Endothelial cell of umbilical vein (primary cell): ENCODE results near the gene FARP1. TPM values are rescaled to one million over a fixed set of nuclear protein-coding genes. Genes with fewer than 3 reads are reported as not detected.

Experiments
- BruUV-seq: library from RNA; stranded (reverse); fragments of 400-500 nt; replicated peaks from 2 replicates; lab custom pipeline; 2021; lab: Mats Ljungman, UMichigan
- CTCF ChIA-PET: fragments of 300-600, 350-600 bp; sonication (Branson Sonifier 250); formaldehyde crosslinking; loops from one replicate; lab custom pipeline; 2021; ENCODE audit warnings: antibody characterized with exemption, inconsistent platforms; lab: Charles Lee
- POLR2A ChIA-PET: fragments of 300-600, 350-600 bp; sonication (Branson Sonifier 250); formaldehyde crosslinking; loops from one replicate; lab custom pipeline; 2021; ENCODE audit warnings: antibody characterized with exemption, inconsistent platforms; lab: Charles Lee
- DNase-seq: peaks from one replicate; pipeline ENCODE4 v3.0.0-alpha.2; 2011; ENCODE audit warnings: low read depth, low spot score
- FAIRE-seq: peaks from 2 replicates; lab custom pipeline; 2011; peaks lifted over from hg19 to GRCh38; lab: Jason Lieb, UNC
- H2AFZ ChIP-seq: 2 replicates; pipeline ENCODE4 v1.6.0; 2012; ENCODE audit warnings: low read depth, low read length, control low read depth, inconsistent platforms
- H3K27ac ChIP-seq: 2 replicates; pipeline ENCODE4 v1.5.1; 2011; ENCODE audit warnings: low read depth, mild to moderate bottlenecking, control low read depth, low read length, moderate library complexity; ENCODE audit not compliant: insufficient read depth
- H3K27me3 ChIP-seq, 2 experiments: 2 replicates each; pipeline versions ENCODE4 v1.6.0 to v1.6.1; 2011; ENCODE audit warnings: low read length in 2 of 2, mixed read lengths in 1 of 2; ENCODE audit not compliant: control insufficient read depth in 2 of 2, insufficient read depth in 2 of 2
- H3K36me3 ChIP-seq, 2 experiments: 2 replicates in 1 of 2; 3 replicates in 1 of 2; pipeline ENCODE4 v1.5.1; 2011; ENCODE audit warnings: low read length in 2 of 2, mild to moderate bottlenecking in 1 of 2, moderate library complexity in 1 of 2; ENCODE audit not compliant: control insufficient read depth in 2 of 2, insufficient read depth in 2 of 2; ENCODE audit errors: extremely low read depth in 1 of 2
- H3K4me1 ChIP-seq: 3 replicates; pipeline ENCODE4 v1.5.1; 2011; ENCODE audit warnings: mild to moderate bottlenecking, low read length; ENCODE audit not compliant: control insufficient read depth, insufficient read depth; ENCODE audit errors: extremely low read depth
- H3K4me2 ChIP-seq: 2 replicates; pipeline ENCODE4 v1.6.1; 2011; ENCODE audit warnings: low read length, control low read depth, mixed read lengths; ENCODE audit not compliant: insufficient read depth
- H3K4me3 ChIP-seq, 3 experiments: fragments of 200-600 bp in 1 of 3; sonication (generic), shearing (Covaris generic) in 1 of 3; replicated peaks in 1 of 3; 2 replicates each; pipeline ENCODE4 v1.5.1; 2011 to 2016; ENCODE audit warnings: control low read depth in 3 of 3, low read length in 3 of 3, mild to moderate bottlenecking in 2 of 3, inconsistent platforms in 1 of 3, low read depth in 1 of 3, moderate library complexity in 1 of 3; ENCODE audit not compliant: insufficient read depth in 1 of 3
- H3K79me2 ChIP-seq: 2 replicates; pipeline ENCODE4 v1.6.0; 2012; ENCODE audit warnings: low read length, inconsistent platforms; ENCODE audit not compliant: control insufficient read depth, insufficient read depth
- H3K9ac ChIP-seq: replicated peaks from 2 replicates; pipeline ENCODE3; 2011; ENCODE audit warnings: low read length, control low read depth; ENCODE audit not compliant: insufficient read depth; ENCODE audit errors: extremely low read depth
- H3K9me1 ChIP-seq: replicated peaks from 3 replicates; pipeline ENCODE4 v1.6.0; 2011; ENCODE audit warnings: mild to moderate bottlenecking, low read length; ENCODE audit not compliant: control insufficient read depth, insufficient read depth; ENCODE audit errors: extremely low read depth
- H3K9me3 ChIP-seq: replicated peaks from 2 replicates; pipeline ENCODE4 v1.5.1; 2012; ENCODE audit warnings: low read length, inconsistent platforms; ENCODE audit not compliant: control insufficient read depth, insufficient read depth
- H4K20me1 ChIP-seq: replicated peaks from 2 replicates; pipeline ENCODE3; 2011; ENCODE audit warnings: mild to moderate bottlenecking, low read length; ENCODE audit not compliant: control insufficient read depth, insufficient read depth; ENCODE audit errors: extremely low read depth
- EZH2 ChIP-seq: IDR thresholded peaks from 2 replicates; pipeline ENCODE4 v1.6.1; 2012; ENCODE audit warnings: borderline replicate concordance, low read depth, mild to moderate bottlenecking, moderate library complexity, low read length, inconsistent platforms; ENCODE audit not compliant: severe bottlenecking
- FOS ChIP-seq: IDR thresholded peaks from 2 replicates; pipeline ENCODE4 v1.6.1; 2011; ENCODE audit warnings: mild to moderate bottlenecking, low read length, moderate library complexity, borderline replicate concordance; ENCODE audit not compliant: insufficient read depth
- GATA2 ChIP-seq: IDR thresholded peaks from 2 replicates; pipeline ENCODE4 v1.7.0; 2011; ENCODE audit warnings: low read depth, mild to moderate bottlenecking, moderate library complexity, mixed read lengths, low read length; ENCODE audit not compliant: insufficient read length, insufficient read depth
- JUN ChIP-seq: IDR thresholded peaks from 2 replicates; pipeline ENCODE4 v1.6.1; 2011; ENCODE audit warnings: borderline replicate concordance, low read depth; ENCODE audit not compliant: insufficient read length, insufficient read depth
- MYC ChIP-seq: IDR thresholded peaks from one replicate; pipeline ENCODE4 v1.6.1; 2011; ENCODE audit warnings: mild to moderate bottlenecking, low read depth, low read length
- POLR2A ChIP-seq: IDR thresholded peaks from 2 replicates; pipeline ENCODE4 v1.6.1; 2012; ENCODE audit warnings: low read depth, mild to moderate bottlenecking, control low read depth, low read length
- POLR2AphosphoS5 ChIP-seq: IDR thresholded peaks from 2 replicates; pipeline ENCODE4 v1.6.1; 2012; ENCODE audit warnings: low read depth, mild to moderate bottlenecking, control low read depth, low read length, moderate library complexity; ENCODE audit not compliant: insufficient read depth
- dilution Hi-C: fragments of 300-500 bp; cut with MboI; formaldehyde crosslinking; loops from one replicate; pipeline ENCODE4 v1.15.0; 2019; ENCODE audit warnings: low sequenced_read_pairs; ENCODE audit not compliant: extremely low pct_ligation_motif_present
- intact Hi-C: fragments of 100-400 bp; cut with micrococcal nuclease; formaldehyde crosslinking; loops from one replicate; pipeline ENCODE4 v1.10.0; 2022
- polyA plus RNA-seq, 4 experiments: library from polyadenylated mRNA; depleted of rRNA in 3 of 4; stranded (reverse) in 3 of 4; unstranded in 1 of 4; fragments of >200 nt; gene quantifications; 2 replicates each; pipeline versions ENCODE4 v1.2.1 to v1.2.3, GENCODE V29; 2011 to 2012; ENCODE audit warnings: missing spikeins in 1 of 4
- total RNA-seq: library from RNA; stranded (reverse); gene quantifications from 2 replicates; pipeline ENCODE4 v1.2.3, GENCODE V29; 2021
- TF ChIP-seq, protein P1 (sequence below), 2 donors: IDR thresholded peaks; 1 replicate in 1 of 2; 2 replicates in 1 of 2; pipeline ENCODE4 v1.5.1; 2011; ENCODE audit warnings: low read length in 2 of 2, mild to moderate bottlenecking in 2 of 2, moderate library complexity in 2 of 2, control low read depth in 1 of 2, inconsistent platforms in 1 of 2, low read depth in 1 of 2; ENCODE audit not compliant: insufficient read depth in 1 of 2; ENCODE audit errors: extremely low read depth in 1 of 2
- TF ChIP-seq, protein P2 (sequence below): IDR thresholded peaks from 2 replicates; pipeline ENCODE4 v1.6.1; 2011; ENCODE audit not compliant: insufficient read depth, insufficient read length

The FARP1 gene
- total and polyA plus RNA-seq, 2 donors (not counting 3 experiments of a cell fraction or from before 2014, with no cell fraction given) = 19.0 to 77.7 TPM

DNA sequence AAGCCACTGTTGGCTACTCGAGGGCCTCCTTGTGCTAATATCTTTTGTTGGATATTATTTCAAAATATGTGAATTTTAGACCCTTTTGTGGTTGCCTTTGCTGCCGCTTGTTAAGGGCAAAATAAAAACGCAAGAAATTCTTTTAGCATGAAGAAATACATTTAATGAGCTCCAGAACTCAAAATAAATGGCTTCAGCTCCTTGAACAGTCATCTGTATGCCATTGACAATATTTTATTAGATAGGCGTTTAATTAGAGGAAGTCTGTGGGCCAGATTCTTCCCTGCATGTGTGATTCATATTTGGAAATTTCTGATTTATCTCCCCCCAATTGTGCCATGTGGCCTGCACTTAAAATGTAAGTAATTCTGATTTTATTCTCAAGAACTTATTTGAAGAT lies 256.9 kb downstream of the FARP1 start:
- TF ChIP-seq POLR2AphosphoS5 (no peak), JUN (no peak), GATA2 (no peak), EZH2 (no peak), POLR2A (no peak), FOS (no peak), MYC (no peak)
- TF ChIP-seq, protein P1, sequence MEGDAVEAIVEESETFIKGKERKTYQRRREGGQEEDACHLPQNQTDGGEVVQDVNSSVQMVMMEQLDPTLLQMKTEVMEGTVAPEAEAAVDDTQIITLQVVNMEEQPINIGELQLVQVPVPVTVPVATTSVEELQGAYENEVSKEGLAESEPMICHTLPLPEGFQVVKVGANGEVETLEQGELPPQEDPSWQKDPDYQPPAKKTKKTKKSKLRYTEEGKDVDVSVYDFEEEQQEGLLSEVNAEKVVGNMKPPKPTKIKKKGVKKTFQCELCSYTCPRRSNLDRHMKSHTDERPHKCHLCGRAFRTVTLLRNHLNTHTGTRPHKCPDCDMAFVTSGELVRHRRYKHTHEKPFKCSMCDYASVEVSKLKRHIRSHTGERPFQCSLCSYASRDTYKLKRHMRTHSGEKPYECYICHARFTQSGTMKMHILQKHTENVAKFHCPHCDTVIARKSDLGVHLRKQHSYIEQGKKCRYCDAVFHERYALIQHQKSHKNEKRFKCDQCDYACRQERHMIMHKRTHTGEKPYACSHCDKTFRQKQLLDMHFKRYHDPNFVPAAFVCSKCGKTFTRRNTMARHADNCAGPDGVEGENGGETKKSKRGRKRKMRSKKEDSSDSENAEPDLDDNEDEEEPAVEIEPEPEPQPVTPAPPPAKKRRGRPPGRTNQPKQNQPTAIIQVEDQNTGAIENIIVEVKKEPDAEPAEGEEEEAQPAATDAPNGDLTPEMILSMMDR (IDR thresholded peaks at IDR 0.05; ENCODE audit: extremely low read depth in 1 of 2, insufficient read depth in 1 of 2, low read depth in 1 of 2, low read length in 2 of 2) = no peak
- TF ChIP-seq, protein P2, sequence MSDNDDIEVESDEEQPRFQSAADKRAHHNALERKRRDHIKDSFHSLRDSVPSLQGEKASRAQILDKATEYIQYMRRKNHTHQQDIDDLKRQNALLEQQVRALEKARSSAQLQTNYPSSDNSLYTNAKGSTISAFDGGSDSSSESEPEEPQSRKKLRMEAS = no peak
- ChIA-PET POLR2A (no interaction called here), CTCF (interaction anchor here (1.3 kb wide), 1 partner anchor 273 kb away, joined by 4 read pairs; no protein-coding TSS in a partner anchor)
- H2AFZ ChIP-seq = no peak overlapping the region
- H3K4me1 ChIP-seq = no peaks in the 10 kb centered on the region
- no peaks in the 10 kb centered on the region for H3K9me3 ChIP-seq
- H3K27me3 ChIP-seq = no peaks in the 10 kb centered on the region
- intact Hi-C loops = no loop called here
- no peak overlapping the region for H3K27ac ChIP-seq
- no peak overlapping the region for H3K4me2 ChIP-seq
- dilution Hi-C loops = no loop called here
- no peaks in the 10 kb centered on the region for H3K9me1 ChIP-seq
- FAIRE-seq (no peak), DNase-seq (no peak)
- BruUV-seq = no TSS peak
- H3K4me3 ChIP-seq = no peak overlapping the region
- no peaks in the 10 kb centered on the region for H4K20me1 ChIP-seq
- H3K79me2 ChIP-seq = no peaks in the 10 kb centered on the region
- H3K36me3 ChIP-seq = peaks cover 0 to 2% of the 10 kb centered on the region in 2 experiments
- no peak overlapping the region for H3K9ac ChIP-seq
